Renal pelvis (tissue), 4 donors: ENCODE measurements around the gene TXNDC15. TPM values are rescaled to one million over a fixed set of nuclear protein-coding genes. Genes with fewer than 3 reads are reported as not detected.
"Not testable (repeated sequence)": the region's sequence is repeated elsewhere in the genome, so short reads cannot be mapped to it uniquely, and the experiment has no call there.

Experiments used
- DNase-seq: peaks from one replicate; pipeline ENCODE4 v3.0.0-alpha.2; 2013
- polyA plus RNA-seq, 3 donors: library from polyadenylated mRNA; unstranded; fragments of 120-200 nt; gene quantifications; one replicate each; pipeline ENCODE4 v1.2.1, GENCODE V29; 2013; ENCODE audit not compliant: insufficient read length in 3 of 3

The TXNDC15 gene
- polyA plus RNA-seq, 3 donors: 73.8 to 88.1 (median 84.9) TPM

DNA sequence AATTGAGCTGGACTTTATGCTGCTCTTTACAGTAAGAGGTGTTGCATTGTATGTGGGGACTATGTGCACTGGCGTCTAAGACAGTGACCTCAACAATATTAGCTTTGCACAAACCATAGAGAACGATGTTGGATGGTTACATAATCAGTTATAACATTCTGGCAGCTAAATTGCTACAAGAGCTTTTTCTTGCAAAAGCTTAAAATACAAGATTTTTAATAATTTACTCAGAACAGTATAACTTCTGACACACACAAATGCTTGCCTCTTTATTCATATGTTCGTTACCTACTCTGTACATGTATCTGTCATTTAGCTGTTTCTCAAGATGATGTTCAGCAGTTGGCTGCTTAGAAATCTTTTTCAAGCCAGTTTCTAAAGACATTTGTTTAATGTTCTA is 16.8 kb upstream of the TXNDC15 start:
- no peak for DNase-seq

DNA sequence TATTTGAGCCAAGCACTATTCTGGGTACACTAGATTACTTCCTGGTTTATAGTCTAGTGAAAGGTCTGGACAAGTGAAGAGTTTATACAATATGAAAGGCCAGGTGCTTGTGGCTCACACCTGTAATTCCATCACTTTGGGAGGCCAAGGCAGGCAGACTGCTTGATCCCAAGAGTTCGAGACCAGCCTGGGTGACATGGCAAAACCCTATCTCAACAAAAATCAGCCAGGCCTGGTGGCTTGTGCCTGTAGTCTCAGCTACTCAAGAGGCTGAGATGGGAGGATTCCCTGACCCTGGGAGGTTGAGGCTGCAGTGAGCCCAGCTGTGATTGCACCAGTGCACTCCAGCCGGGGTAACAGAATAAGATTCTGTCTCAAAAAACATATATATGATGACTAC is 9.5 kb upstream of the TXNDC15 start:
- DNase-seq: no peak

DNA sequence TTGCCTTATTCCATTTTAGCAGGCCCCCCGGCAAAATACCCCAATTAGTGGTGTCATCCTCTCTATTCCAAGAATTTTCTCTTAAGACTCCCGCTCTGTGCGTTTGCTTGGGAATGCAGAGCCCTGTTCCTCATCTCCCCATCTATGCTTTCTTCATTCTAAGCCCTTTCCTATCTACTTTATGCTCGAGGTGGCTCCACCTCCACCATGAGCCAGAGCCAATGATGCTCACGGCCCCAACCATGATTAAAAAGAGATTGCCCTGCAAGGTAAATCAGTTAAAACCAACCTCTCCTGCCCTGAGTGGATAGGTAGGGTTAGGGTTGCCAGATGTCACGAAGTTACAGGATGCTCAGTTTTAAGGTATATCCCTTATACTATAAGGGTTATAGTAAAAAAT is 677 bp upstream of the TXNDC15 start:
- no peak for DNase-seq

DNA sequence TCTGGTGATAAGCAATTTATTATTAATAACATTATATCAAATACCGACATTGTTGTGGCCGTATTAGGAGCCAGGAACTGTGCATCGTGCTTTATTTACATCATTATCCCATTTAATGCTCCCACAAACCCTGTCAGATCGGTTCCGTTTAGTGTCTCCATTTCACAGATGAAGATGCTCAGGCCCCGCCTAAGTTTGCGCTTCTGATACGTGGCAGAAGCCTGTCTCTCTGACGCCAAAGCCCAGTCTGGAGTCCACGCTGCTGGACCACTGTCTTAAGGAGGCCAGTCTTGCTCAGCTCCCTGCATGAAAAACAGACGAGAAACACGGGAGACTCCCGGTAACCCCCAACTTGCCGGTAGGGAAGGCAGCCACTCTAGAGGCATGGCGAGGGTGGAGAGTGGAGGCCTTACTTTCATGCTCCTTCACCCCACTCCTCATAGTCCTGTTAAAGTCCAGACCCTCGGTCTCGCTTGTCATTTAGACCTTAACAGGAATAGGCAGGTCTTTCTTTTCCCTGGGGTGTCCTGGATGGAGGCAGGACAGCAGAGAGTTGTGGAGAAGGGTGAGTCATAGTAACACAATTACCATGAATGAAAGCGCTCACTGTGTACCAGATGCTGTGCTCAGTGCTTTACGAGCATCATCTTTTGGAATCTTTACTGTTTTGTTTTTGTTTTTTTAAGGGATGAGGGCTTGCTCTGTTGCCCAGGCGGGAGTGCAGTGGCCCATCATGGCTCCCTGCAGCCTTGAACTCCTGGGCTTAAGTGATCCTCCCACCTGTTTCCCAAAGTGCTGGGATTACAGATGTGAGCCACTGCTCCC is 872 bp downstream of the TXNDC15 start:
- DNase-seq: peak; percentile 41

DNA sequence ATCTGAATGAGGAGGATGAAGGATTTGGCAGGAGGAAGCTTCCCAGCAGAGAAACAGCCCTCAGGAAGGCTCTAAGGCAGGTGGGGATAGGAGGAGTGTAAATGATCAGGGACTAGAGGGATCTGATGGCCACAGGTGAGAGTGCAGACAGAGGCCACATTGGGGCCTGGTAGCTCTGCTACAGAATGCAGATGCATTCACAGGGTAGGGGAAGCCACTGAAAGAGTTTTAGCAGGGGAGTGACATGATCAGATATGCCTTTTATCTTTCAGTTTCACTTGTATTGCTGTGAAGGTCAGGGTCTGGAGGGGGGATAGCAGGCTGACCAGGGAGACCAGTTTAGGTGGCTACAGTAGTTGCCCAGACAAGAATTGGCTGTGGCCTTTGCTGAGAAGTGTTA is 3.0 kb downstream of the TXNDC15 start:
- DNase-seq: no peak

DNA sequence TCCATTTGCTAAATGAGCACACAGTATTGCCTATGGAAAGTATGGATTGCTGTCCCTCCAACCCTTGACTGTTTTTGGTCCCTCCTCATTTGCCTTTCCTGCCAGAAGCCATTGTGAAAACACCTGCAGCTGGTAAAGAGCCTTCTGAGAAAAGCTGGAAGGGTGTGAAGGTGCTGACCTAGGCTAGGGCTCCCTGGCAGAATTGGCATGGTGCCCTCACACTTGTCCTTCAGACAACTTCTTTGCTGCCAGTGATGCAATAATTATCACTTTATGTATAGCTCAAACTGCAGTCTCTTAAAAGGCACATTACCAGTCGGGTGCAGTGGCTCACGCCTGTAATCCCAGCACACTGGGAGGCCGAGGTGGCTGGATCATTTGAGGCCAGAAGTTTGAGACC is 4.2 kb downstream of the TXNDC15 start:
- DNase-seq: no peak

DNA sequence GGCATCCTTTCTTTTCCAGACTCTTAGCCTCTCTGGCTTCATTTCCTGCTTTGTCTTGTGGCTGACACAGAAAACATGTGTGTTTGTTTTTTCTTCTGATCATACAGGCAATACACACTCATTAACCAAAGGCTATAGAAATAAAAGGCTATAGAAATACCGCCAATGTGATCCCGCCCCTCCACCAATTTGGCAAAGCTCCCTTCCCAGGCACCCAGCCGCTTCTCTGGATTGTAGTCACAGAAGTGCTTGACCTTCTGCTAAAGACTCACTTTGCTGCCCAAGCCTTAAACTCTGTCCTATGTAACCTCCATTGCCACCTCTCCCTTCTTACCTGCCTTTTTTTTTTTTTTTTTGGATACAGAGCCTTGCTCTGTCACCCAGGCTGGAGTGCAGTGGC is 5.3 kb downstream of the TXNDC15 start:
- DNase-seq: no peak

DNA sequence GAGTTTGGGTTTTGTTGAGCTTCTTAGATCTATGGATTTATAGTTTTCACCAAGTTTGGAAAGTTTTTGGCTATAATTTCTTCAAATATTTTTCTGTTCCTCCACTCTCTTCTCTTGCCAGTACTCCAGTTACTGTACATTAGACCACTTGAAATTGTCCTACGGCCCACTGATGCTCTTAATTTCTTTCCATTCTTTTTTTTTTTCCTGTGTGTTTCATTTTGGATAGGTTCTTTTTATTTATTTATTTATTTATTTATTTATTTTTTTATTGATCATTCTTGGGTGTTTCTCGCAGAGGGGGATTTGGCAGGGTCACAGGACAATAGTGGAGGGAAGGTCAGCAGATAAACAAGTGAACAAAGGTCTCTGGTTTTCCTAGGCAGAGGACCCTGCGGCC is 6.8 kb downstream of the TXNDC15 start:
- not testable (repeated sequence) for DNase-seq

DNA sequence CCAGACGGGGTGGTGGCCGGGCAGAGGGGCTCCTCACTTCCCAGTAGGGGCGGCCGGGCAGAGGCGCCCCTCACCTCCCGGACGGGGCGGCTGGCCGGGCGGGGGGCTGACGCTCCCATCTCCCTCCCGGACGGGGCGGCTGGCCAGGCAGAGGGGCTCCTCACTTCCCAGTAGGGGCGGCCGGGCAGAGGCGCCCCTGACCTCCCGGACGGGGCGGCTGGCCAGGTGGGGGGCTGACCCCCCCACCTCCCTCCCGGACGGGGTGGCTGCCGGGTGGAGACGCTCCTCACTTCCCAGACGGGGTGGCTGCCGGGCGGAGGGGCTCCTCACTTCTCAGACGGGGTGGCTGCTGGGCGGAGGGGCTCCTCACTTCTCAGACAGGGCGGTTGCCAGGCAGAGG is 7.5 kb downstream of the TXNDC15 start:
- DNase-seq: not testable (repeated sequence)

DNA sequence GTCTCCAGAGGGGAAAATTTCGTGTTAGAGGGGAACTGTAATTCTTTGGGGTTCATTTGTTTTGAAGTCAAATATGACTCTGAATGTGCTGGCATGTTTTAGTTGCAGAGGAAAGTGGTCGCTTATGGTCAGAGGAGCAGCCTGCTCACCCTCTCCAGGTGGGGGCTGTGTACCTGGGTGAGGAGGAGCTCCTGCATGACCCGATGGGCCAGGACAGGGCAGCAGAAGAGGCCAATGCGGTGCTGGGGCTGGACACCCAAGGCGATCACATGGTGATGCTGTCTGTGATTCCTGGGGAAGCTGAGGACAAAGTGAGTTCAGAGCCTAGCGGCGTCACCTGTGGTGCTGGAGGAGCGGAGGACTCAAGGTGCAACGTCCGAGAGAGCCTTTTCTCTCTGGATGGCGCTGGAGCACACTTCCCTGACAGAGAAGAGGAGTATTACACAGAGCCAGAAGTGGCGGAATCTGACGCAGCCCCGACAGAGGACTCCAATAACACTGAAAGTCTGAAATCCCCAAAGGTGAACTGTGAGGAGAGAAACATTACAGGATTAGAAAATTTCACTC is 13.5 kb downstream of the TXNDC15 start:
- no peak for DNase-seq

DNA sequence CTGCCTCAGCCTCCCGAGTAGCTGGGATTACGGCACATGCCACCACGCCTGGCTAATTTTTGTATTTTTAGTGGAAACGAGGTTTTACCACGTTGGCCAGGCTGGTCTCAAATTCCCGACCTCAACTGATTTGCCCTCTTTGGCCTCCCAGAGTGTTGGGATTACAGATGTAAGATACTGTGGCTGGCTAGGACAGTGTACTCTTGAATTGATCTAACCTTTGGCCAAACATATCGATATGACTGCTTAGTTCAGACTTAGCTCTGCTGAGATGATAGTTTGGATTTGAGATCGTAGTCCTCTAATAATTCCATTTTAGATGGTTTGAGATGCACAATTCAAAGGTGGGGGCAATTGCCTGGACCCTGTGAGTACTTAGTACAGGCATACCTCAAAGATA is 15.2 kb downstream of the TXNDC15 start:
- no peak for DNase-seq

DNA sequence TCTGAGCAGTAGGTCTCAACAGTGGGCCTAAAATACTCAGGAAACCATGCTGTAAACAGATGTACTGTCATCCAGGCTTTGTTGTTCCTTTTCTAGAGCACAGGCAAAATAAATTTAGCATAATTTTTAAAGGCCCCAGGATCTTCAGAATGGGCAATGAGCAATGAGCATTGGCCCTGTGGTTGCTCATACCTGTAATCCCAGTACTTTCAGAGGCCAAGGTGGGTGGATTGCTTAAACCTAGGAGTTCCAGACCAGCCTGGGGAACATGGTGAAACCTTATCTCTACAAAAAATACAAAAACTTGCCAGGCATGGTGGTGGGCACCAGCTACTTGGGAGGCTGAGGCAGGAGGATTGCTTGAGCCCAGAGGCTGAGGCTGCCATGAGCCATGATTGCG is 17.3 kb downstream of the TXNDC15 start:
- DNase-seq: no peak

DNA sequence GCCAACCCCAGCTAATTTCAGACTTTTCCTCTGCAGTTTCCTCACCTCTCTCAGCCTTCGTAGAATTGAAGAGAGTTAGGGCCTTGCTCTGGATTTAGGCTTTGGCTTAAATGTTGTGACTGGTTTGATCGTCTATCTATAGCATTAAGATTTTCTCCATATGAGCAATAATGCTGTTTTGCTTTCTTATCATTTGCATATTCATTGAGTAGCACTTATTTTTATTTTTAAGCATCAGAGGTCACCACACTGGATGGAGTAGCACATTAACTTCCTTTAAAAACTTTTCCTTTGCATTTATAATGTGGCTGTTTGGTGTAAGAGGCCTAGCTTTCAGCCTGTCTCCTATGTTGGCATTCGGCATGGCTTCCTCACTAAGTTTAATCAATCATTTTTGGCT is 18.1 kb downstream of the TXNDC15 start:
- no peak for DNase-seq

DNA sequence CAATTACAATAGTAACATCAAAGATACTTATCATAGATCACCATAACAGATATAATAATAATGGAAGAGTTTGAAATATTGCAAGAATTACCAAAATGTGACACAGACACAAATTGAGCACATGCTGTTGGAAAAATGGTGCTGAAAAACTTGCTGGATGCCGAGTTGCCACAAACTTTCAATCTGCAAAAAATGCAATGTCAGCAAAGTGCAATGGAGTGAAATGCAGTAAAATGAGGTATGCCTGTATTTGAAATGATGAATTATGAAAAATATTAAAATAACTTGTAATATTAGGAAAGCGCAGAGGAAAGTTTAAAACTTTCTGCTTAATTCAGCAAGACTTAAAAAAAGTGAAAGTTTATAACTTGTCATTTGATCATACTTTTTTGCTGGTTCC is 18.8 kb downstream of the TXNDC15 start:
- no peak for DNase-seq

DNA sequence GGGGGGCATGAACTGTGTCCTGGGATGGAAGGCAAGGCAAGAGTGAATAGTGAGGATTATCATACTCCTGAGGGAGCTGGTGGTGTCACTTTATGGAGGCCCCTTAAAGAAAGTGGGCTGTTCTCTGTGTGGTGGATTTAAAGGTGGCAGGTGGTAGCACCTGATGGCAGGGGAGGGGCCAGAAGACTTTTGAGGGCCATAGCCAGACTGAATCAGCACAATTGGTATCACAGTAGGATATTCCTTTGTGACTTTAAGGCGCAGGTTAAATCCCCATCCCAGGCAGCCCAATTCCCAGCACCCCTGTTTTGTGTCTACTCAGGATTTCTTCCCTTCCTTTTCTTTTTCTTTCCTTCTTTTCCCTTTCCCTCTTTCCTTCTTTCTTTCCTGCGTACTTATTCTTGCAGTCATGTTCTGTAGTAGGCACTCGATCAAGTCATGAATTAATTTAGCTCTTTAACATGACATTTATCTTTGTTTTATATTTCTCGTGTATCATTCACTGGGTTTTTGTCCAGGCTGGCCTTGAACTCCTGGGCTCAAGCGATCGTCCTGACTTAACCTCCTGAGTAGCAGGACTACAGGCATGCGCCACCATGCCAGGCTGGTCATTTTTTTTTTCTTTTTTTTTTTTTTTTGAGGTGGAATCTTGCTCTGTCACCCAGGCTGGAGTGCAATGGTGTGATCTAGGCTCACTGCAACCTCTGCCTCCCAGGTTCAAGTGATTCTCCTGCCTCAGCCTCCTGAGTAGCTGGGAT is 19.8 kb downstream of the TXNDC15 start:
- DNase-seq: no peak

DNA sequence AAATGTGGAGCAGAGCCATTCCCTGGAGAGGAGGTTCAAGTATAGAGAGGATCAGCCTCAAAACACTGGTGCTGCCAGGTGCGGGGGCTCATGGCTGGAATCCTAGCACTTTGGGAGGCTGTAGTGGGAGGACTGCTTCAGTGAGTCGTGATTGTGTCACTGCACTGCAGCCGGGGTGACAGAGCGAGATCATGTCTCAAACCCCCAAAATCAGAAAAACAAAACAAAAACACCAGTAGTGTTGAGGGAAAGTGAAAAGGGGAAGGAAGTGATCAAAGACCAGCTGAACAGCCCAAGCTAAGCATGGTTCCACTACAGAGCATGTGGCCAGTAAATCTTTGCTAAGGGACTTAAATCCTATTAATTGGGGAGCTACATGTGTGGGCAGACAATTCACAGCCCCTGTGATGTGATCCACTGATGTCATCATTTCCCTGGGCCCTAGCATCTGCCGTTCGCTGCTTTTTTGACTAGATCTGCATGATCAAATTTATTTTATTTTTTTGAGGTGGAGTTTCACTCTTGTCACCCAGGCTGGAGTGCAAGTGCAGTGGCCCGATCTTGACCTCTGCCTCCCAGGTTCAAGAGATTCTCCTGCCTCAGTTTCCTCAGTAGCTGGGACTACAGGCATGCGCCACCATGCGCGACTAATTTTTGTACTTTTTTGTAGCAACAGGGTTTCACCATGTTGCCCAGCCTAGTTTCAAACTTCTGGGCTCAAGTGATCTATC is 28.1 kb downstream of the TXNDC15 start:
- no peak for DNase-seq

DNA sequence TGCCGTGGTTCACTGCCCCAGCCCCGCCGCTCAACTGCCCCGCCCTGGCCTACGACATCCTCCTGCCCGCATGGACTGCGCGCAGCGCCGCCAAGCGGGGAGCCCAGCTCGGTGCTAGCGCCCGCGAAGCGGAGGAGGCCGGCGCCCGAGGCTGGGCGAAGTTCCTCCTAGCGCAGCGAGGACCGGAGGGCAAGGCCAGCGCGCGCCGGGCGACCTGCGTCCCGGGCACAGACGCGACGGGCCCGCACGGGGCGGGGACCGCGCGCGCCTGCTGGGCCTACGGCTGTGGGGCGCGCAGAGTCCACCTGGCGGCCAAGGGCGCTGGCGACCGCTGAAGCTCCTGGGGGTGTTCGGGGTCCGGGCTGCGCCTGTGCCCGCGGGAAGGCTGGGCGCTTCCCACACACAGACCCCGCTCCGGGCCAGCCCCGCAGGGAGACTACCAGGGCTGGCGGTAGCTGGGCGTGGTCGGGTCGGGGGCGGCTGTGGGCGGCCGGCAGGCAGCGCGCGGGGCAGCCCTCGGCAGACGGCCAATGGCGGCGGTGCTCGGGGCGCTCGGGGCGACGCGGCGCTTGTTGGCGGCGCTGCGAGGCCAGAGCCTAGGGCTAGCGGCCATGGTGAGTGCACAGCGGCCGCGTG is 30.6 kb downstream of the TXNDC15 start, which contains the start of gene PCBD2:
Gene PCBD2, plus strand, starts transcription at position 522 of the 636 bp plus-strand sequence. Its CDS starts 9 bp downstream, at position 531.
- peak; percentile 89 for DNase-seq

DNA sequence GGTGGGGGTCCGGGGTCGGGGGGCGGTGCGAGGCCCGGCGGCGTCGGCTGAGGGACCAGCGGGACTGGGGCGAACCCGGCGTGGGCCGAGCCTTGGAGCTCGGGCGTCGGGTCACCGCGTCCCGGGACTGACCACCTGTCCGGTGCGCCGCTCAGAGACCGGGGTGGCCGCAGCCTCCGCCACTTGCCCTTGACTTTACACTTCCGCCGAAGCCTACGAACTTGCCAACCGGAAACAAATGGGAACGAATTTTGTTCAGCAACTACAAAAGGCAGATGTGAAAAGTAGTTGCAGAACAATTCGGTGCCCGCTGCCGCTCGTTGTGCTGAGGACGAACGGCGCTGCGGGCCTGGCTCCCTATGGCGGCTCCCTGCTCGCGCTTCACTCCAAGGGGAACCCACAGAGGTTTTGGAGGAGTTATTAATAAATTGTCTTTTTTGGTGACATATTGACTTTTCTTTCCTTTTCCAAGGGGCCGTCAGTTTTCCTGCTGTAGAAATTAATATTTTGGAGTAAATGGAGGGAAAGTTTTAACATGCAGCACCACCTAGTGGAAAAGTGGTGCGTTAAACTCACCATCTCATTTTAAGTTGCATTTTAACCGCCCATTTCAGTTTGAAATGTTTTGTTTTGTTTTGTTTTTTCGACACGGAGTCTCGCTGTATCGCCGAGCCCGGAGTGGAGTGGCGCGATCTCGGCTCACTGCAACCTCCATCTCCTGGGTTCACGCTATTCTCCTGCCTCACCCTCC is 31.2 kb downstream of the TXNDC15 start:
- peak; percentile 82 for DNase-seq

DNA sequence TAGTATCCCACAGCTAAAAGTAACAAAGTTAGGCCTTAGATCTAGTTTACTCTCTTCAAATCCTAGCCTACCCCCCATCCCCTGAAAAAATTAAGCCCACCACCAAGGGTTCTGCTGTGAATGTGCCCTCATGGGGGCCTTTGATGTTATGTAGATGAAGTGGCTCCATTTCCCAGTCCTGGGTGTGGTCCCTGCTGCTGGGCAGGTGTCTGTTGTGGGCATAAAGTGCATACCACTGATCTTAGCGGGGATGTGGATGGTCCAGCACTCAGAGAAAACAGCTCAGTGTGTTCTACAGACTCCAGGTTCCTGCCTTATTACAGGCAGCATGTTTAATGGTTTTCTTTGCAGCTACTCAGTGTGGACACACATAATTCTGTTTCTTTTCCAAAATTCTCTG is 32.6 kb downstream of the TXNDC15 start:
- no peak for DNase-seq

DNA sequence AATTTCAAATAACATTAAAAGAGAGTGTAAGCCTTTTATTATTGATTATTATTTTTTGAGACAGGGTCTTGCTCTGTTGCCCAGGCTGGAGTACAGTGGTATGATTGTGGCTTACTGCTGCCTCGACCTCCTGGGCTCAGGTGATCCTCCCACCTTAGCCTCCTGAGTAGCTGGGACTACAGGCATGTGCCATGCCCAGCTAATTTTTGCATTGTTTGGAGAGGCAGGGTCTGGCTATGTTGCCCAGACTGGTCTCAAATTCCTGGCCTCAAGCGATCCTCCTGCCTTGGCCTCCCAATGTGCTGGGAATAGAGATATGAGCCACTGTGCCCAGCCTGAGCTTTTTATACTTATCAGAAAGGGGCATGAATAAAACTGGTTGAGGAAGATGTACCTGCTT is 36.6 kb downstream of the TXNDC15 start:
- not testable (repeated sequence) for DNase-seq
